H9 (cell line): ENCODE data around the gene CAPN2. TPM values are rescaled to one million over a fixed set of nuclear protein-coding genes. Genes with fewer than 3 reads are reported as not detected.

ENCODE experiments used
- DNase-seq: peaks from one replicate; pipeline ENCODE4 v3.0.0-alpha.2; 2017
- H2AFZ ChIP-seq: one replicate; pipeline ENCODE4 v1.6.1; 2013; ENCODE audit warnings: mild to moderate bottlenecking, low read length, control low read depth, moderate library complexity
- H2AK5ac ChIP-seq: 2 replicates; pipeline ENCODE4 v1.6.1; 2013; ENCODE audit warnings: low read length, control low read depth, mixed read lengths; ENCODE audit not compliant: insufficient read length
- H2BK120ac ChIP-seq: one replicate; pipeline ENCODE4 v1.6.1; 2013; ENCODE audit warnings: low read depth, mild to moderate bottlenecking, low read length, control low read depth, inconsistent platforms; ENCODE audit not compliant: poor library complexity, severe bottlenecking
- H2BK12ac ChIP-seq: 2 replicates; pipeline ENCODE4 v1.6.1; 2013; ENCODE audit warnings: low read length, control low read depth, mixed read lengths, low read depth; ENCODE audit not compliant: insufficient read length
- H2BK15ac ChIP-seq: 2 replicates; pipeline ENCODE4 v1.6.1; 2013; ENCODE audit warnings: low read depth, low read length, control low read depth
- H2BK20ac ChIP-seq: one replicate; pipeline ENCODE4 v1.6.1; 2013; ENCODE audit warnings: low read depth, mild to moderate bottlenecking, low read length, control low read depth, inconsistent platforms; ENCODE audit not compliant: poor library complexity, severe bottlenecking
- H2BK5ac ChIP-seq: 2 replicates; pipeline ENCODE4 v1.6.1; 2013; ENCODE audit warnings: low read length, control low read depth, mixed read lengths; ENCODE audit not compliant: insufficient read length
- H3K14ac ChIP-seq: 2 replicates; pipeline ENCODE4 v1.6.1; 2013; ENCODE audit warnings: low read length, control low read depth; ENCODE audit not compliant: insufficient read depth
- H3K18ac ChIP-seq: 2 replicates; pipeline ENCODE4 v1.6.1; 2013; ENCODE audit warnings: low read depth, mild to moderate bottlenecking, mixed read lengths, low read length, control low read depth; ENCODE audit not compliant: insufficient read length
- H3K23ac ChIP-seq: 2 replicates; pipeline ENCODE4 v1.6.1; 2013; ENCODE audit warnings: low read length, control low read depth, mixed read lengths, low read depth; ENCODE audit not compliant: insufficient read length
- H3K23me2 ChIP-seq: 2 replicates; pipeline ENCODE4 v1.6.1; 2013; ENCODE audit warnings: low read depth, mild to moderate bottlenecking, mixed read lengths, low read length, control low read depth; ENCODE audit not compliant: insufficient read length, poor library complexity, severe bottlenecking
- H3K27ac ChIP-seq: 2 replicates; pipeline ENCODE4 v1.5.1; 2013; ENCODE audit warnings: low read length, control low read depth, mixed read lengths, low read depth; ENCODE audit not compliant: insufficient read length
- H3K27me3 ChIP-seq: 2 replicates; pipeline ENCODE4 v1.6.1; 2013; ENCODE audit warnings: low read length, control low read depth, inconsistent platforms; ENCODE audit not compliant: insufficient read depth
- H3K4ac ChIP-seq: 2 replicates; pipeline ENCODE4 v1.6.1; 2013; ENCODE audit warnings: low read depth, mild to moderate bottlenecking, control low read depth, inconsistent platforms, low read length, moderate library complexity
- H3K4me1 ChIP-seq: 2 replicates; pipeline ENCODE4 v1.6.1; 2013; ENCODE audit warnings: low read length, control low read depth, inconsistent platforms; ENCODE audit not compliant: insufficient read depth
- H3K4me2 ChIP-seq: 2 replicates; pipeline ENCODE4 v1.6.1; 2013; ENCODE audit warnings: low read length, control low read depth, mixed read lengths; ENCODE audit not compliant: insufficient read length, insufficient read depth
- H3K56ac ChIP-seq: 2 replicates; pipeline ENCODE4 v1.6.1; 2013; ENCODE audit warnings: low read depth, mild to moderate bottlenecking, mixed read lengths, low read length, control low read depth; ENCODE audit not compliant: insufficient read length
- H3K79me1 ChIP-seq: 2 replicates; pipeline ENCODE4 v1.6.1; 2013; ENCODE audit warnings: low read depth, mild to moderate bottlenecking, moderate library complexity, low read length, control low read depth, inconsistent platforms; ENCODE audit not compliant: insufficient read depth, poor library complexity, severe bottlenecking
- H3K79me2 ChIP-seq: 2 replicates; pipeline ENCODE4 v1.6.1; 2013; ENCODE audit warnings: low read length, control low read depth, inconsistent platforms; ENCODE audit not compliant: insufficient read depth
- H3K9ac ChIP-seq: 2 replicates; pipeline ENCODE4 v1.6.1; 2013; ENCODE audit warnings: low read length, control low read depth, mixed read lengths; ENCODE audit not compliant: insufficient read length; ENCODE audit errors: extremely low read depth
- H3K9me3 ChIP-seq: one replicate; pipeline ENCODE4 v1.6.1; 2013; ENCODE audit warnings: low read depth, low read length, inconsistent platforms; ENCODE audit not compliant: control insufficient read depth
- H3T11ph ChIP-seq: one replicate; pipeline ENCODE4 v1.6.1; 2013; ENCODE audit warnings: mild to moderate bottlenecking, low read length, control low read depth, inconsistent platforms
- H4K20me1 ChIP-seq: one replicate; pipeline ENCODE4 v1.6.1; 2013; ENCODE audit not compliant: control insufficient read depth, insufficient read length, insufficient read depth
- H4K5ac ChIP-seq: 2 replicates; pipeline ENCODE4 v1.6.1; 2013; ENCODE audit warnings: low read depth, mild to moderate bottlenecking, mixed read lengths, low read length, control low read depth; ENCODE audit not compliant: insufficient read length
- H4K8ac ChIP-seq: replicated peaks from 2 replicates; pipeline ENCODE4 v1.6.1; 2013; ENCODE audit warnings: low read length, control low read depth, mixed read lengths, low read depth; ENCODE audit not compliant: insufficient read length
- H4K91ac ChIP-seq: 2 replicates; pipeline ENCODE4 v1.6.1; 2013; ENCODE audit warnings: low read depth, mild to moderate bottlenecking, moderate library complexity, mixed read lengths, low read length, control low read depth; ENCODE audit not compliant: insufficient read length
- H3K27ac Mint-ChIP-seq, 3 experiments: 2 replicates in 2 of 3; 3 replicates in 1 of 3; pipeline ENCODE4 v1.8.0; 2020 to 2021; ENCODE audit warnings: mixed read lengths in 3 of 3, mild to moderate bottlenecking in 1 of 3, moderate library complexity in 1 of 3
- H3K27me3 Mint-ChIP-seq: 2 replicates; pipeline ENCODE4 v1.8.0; 2021; ENCODE audit warnings: low read depth, mild to moderate bottlenecking, moderate library complexity, mixed read lengths
- H3K36me3 Mint-ChIP-seq, 3 experiments: 2 replicates in 2 of 3; 3 replicates in 1 of 3; pipeline ENCODE4 v1.8.0; 2020 to 2021; ENCODE audit warnings: low read depth in 3 of 3, mixed read lengths in 3 of 3; ENCODE audit not compliant: insufficient read depth in 1 of 3
- H3K4me1 Mint-ChIP-seq, 2 experiments: 2 replicates each; pipeline ENCODE4 v1.8.0; 2020; ENCODE audit warnings: mixed read lengths in 2 of 2
- H3K4me3 Mint-ChIP-seq, 2 experiments: 2 replicates in 1 of 2; 3 replicates in 1 of 2; pipeline ENCODE4 v1.8.0; 2020 to 2021; ENCODE audit warnings: mild to moderate bottlenecking in 2 of 2, mixed read lengths in 2 of 2, moderate library complexity in 1 of 2
- H3K9me3 Mint-ChIP-seq, 2 experiments: 2 replicates in 1 of 2; 3 replicates in 1 of 2; pipeline ENCODE4 v1.8.0; 2020; ENCODE audit warnings: mild to moderate bottlenecking in 2 of 2, mixed read lengths in 2 of 2, moderate library complexity in 1 of 2
- WGBS: extraction: QIAGEN DNeasy Blood & Tissue Kit; methylation state at CpG from one replicate; pipeline ENCODE4 v1.1.7; 2013; ENCODE audit warnings: missing lambda C conversion rate, low lambda C conversion rate, mixed read lengths; ENCODE audit not compliant: insufficient read length; ENCODE audit errors: extremely low coverage; 5-methylcytosine and 5-hydroxymethylcytosine counted together
- total RNA-seq: library from RNA; stranded (reverse); gene quantifications from 2 replicates; pipeline ENCODE4 v1.2.1, GENCODE V29; 2021
- TF ChIP-seq, protein P1 (sequence below): fragments of 200-600 bp; sonication (generic); conservative IDR thresholded peaks from 3 replicates; pipeline ENCODE4 v1.8.0; 2021; ENCODE audit warnings: antibody characterized with exemption, mild to moderate bottlenecking

The CAPN2 gene
- total RNA-seq, 1 experiment from 2014 or later = 32.2 TPM

DNA sequence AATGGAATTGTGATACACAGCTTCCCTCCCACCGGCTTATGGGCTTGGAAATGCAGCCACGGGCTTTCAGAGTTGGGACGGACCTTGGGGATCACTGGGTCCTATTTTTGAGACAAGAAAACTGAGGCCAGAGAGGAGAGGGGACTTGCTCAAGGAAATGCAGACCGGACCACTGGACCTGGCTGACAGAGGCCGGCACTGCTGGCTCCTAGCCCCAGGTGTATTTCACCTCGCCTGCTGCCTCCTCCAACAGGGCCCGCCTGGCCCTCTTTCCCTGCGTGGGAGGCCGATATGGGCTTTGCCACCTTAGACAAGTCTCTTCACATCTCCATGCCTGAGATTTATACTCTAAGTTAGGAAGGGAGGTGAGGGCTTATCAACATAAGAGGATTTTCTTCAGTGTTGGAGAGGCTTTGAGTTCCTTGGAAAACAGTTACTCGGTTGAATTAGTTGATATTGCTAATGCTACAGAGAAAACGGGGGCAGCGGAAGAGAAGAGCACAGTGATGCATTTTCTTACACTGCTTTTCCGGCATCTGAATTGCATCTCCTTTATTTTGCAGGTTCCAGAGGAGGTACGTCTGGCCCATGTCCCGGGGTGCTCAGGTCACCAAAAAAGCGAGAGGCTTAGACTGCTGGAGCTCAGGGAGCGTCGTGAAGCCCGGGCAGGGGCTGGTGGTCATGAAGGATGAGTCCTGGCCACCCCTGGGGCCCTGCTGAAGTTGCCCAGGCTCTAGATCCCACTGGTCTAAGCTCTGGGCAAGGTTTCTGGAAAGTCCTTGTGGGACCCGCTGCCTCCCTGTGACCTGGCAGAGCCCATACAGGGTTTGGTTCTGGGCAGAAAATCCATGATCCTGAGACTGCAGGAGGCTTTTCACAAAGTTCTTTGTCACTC lies 44.7 kb downstream of the CAPN2 start:
- no peak overlapping the region for H3K18ac ChIP-seq
- no CpG with 5 or more reads among the region's 20 CpGs for WGBS
- H3K27me3 Mint-ChIP-seq = no peaks in the 10 kb centered on the region; the same call in 1 of the 2 replicates
- no peak overlapping the region; a peak in 1 of 7 replicates for H3K27ac Mint-ChIP-seq
- peaks cover 18 to 21% of the 10 kb centered on the region in 2 experiments for H3K4me1 Mint-ChIP-seq
- no peak overlapping the region for H2BK120ac ChIP-seq
- H3K4me3 Mint-ChIP-seq = no peak overlapping the region
- H3K23me2 ChIP-seq = no peaks in the 10 kb centered on the region
- H2BK12ac ChIP-seq = no peak overlapping the region
- H3K9me3 Mint-ChIP-seq = no peaks in the 10 kb centered on the region
- H3K23ac ChIP-seq = no peak overlapping the region
- H4K20me1 ChIP-seq = no peaks in the 10 kb centered on the region
- TF ChIP-seq, protein P1, sequence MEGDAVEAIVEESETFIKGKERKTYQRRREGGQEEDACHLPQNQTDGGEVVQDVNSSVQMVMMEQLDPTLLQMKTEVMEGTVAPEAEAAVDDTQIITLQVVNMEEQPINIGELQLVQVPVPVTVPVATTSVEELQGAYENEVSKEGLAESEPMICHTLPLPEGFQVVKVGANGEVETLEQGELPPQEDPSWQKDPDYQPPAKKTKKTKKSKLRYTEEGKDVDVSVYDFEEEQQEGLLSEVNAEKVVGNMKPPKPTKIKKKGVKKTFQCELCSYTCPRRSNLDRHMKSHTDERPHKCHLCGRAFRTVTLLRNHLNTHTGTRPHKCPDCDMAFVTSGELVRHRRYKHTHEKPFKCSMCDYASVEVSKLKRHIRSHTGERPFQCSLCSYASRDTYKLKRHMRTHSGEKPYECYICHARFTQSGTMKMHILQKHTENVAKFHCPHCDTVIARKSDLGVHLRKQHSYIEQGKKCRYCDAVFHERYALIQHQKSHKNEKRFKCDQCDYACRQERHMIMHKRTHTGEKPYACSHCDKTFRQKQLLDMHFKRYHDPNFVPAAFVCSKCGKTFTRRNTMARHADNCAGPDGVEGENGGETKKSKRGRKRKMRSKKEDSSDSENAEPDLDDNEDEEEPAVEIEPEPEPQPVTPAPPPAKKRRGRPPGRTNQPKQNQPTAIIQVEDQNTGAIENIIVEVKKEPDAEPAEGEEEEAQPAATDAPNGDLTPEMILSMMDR = no peak
- no peaks in the 10 kb centered on the region for H3K9me3 ChIP-seq
- no peaks in the 10 kb centered on the region for H3K27me3 ChIP-seq
- H2AK5ac ChIP-seq = no peak overlapping the region
- H3T11ph ChIP-seq = no peak overlapping the region
- no peak overlapping the region for H4K5ac ChIP-seq
- H2BK15ac ChIP-seq = no peak overlapping the region
- no peak overlapping the region for H3K9ac ChIP-seq
- no peak overlapping the region for H3K14ac ChIP-seq
- peaks cover 8% of the 10 kb centered on the region; the same call in 1 of the 2 replicates for H3K4me1 ChIP-seq
- H3K79me2 ChIP-seq = no peaks in the 10 kb centered on the region
- H3K27ac ChIP-seq = no peak overlapping the region
- DNase-seq = no peak
- H2AFZ ChIP-seq = no peak overlapping the region
- H4K91ac ChIP-seq = no peak overlapping the region
- no peaks in the 10 kb centered on the region for H3K79me1 ChIP-seq
- peaks cover 5 to 23% (median 7%) of the 10 kb centered on the region in 3 experiments; a peak in 4 of 7 replicates for H3K36me3 Mint-ChIP-seq
- no peak overlapping the region for H4K8ac ChIP-seq
- no peak overlapping the region for H3K4me2 ChIP-seq
- H3K56ac ChIP-seq = no peak overlapping the region
- H2BK20ac ChIP-seq = no peak overlapping the region
- no peak overlapping the region for H3K4ac ChIP-seq
- H2BK5ac ChIP-seq = no peak overlapping the region
